GM18861 (cell line): Measurements from ENCODE around the gene ARMC9.
"Not testable (repeated sequence)": the region's sequence is repeated elsewhere in the genome, so short reads cannot be mapped to it uniquely, and the experiment has no call there.

Experiments used
- ATAC-seq: cut with Tn5 transposase; IDR thresholded peaks from one replicate; pipeline ENCODE4 v1.9.1; 2021; ENCODE audit not compliant: unreplicated experiment

ARMC9 gene

DNA sequence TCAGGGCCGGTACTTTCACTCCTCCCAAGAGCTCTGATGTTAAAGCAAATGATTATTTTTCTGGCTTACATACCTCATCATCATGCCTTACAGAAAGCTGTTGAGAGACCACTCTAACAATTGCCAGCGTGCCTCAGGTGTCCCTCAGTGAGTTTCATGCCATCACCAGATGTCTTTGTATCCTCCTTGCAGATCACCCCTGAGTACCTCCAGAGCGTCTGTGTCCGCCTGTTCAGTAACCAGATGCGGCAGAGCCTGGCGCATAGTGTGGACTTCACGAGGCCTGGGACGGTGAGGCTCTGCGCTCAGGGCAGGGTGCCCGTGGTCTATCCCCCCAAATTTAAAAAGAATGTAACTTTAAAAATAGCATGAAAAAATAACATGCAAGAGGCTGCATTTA, 41.3 kb downstream of the ARMC9 start:
- ATAC-seq, result no peak

DNA sequence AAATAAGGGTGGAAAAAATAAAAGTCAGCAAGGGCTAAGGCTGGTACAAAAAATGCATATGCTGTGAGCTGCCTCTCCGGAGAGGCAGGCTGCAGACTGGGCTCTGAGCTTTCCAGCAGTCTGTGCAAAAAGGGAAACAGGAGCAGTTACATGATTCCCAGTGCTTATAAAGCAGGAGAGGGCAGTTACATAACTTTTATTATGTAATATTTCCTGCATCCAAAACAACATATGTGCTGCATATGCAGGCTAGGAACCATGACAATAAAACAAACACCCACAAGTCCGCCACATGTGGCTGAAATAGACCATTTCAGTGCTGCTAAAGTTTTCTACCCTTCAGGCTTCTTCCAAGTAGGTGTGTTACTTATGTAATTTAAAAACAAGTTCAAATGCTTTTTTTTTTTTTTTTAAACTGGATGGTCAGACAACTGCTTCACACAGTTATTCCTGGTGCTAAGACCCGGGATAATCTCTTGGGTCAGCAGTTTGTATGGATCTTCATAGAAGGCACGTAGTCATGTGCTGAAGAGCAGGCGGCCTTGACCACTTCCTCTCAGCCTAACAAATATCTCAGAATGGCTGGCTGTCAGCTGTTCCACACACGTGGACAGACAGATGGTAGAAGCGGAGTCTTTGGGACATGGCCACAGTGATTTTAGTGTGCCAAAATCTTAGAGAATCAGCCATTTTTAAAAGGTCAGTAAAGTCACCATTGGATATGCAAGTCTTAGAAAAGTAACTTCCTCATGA, 43.5 kb downstream of the ARMC9 start:
- no peak for ATAC-seq

DNA sequence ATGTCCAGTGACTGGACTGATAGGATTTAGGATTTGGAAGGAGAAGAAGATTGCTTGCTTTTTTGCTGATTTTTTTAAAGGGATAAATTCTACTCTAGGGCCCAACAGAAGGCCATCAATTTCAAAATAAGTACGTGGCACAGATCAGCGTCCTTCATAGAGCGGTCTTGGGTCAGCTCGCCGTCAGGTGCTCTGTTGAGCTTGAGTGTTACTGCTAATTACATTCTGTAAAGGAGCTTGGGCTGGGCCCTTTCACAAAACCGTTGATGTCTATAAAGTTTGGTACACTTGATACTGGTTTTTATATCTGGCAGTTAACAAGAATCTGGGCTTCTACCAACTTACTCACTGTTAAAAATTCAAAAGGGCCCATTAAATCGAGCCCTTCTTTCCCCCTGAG, 45.4 kb downstream of the ARMC9 start:
- no peak for ATAC-seq

DNA sequence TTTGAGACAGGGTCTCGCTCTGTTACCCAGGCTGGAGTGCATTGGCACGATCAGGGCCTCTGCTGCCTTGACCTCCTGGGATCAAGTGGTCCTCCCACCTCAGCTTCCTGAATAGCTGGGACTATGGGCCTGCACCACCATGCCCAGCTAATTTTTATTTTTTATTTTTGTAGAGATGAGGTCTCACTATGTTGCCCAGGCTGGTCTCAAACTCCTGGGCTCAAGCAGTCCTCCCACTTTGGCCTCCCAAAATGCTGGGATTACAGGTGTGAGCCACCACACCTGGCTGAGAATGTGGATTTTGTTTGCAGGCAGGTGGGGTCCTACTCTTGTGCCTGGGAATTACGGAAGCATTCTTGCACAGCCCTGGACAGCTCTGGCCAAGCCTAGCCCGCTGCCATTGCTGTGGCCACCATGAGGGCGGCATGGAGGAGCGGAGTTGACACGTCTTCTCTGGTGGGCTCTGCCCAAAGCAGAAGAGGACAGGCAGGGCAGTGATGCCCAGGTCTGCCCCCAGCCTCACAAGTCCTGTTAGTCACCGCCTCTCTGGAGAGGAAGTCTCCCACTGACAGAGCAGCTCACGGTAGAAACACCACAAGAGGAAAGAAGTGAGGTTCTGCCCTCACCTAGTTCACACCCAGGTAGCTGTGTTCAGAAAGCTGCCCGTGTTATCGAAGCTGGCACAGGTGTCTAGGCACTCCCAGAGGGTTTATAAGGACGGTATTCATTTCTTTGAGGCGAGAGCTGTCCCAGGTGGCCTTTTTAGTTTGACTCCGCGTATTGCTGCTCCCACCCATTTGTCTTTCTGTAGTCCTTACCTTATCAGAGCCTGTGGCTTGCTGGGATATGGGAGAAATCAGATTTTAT, 46.2 kb downstream of the ARMC9 start:
- no peak for ATAC-seq

- no peak for ATAC-seq
Observed at GRCh38 chr2:231245249-231246094, 47.0 kb downstream of the ARMC9 start.

- no peak for ATAC-seq
Observed at GRCh38 chr2:231246171-231246842, 47.9 kb downstream of the ARMC9 start.

- no peak for ATAC-seq
Observed at GRCh38 chr2:231250146-231250545, 51.7 kb downstream of the ARMC9 start.

GRCh38 chr2:231250698-231251097, 52.3 kb downstream of the ARMC9 start:
- no peak for ATAC-seq

- ATAC-seq, result not testable (repeated sequence)
Observed at GRCh38 chr2:231253292-231253691, 54.9 kb downstream of the ARMC9 start.

DNA sequence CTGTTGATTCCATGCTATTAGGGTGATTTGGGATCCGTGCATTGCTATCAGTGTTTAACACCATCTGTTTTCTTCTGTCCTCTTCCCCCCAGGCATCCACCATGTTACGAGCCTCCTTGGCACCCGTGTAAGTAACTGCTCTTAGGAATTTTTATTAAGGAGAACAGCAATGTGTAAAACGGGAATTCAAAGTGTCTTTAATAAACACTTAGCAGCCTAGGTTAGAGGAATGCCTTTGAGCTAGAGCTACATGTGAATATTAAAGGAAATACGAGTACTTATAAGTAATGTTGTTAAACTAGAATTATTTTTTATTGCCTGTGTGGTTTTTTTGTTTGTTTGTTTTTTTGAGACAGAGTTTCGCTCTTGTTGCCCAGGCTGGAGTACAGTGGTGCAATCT, 58.1 kb downstream of the ARMC9 start:
- no peak for ATAC-seq

- no peak for ATAC-seq
Observed at GRCh38 chr2:231257763-231258162, 59.3 kb downstream of the ARMC9 start.

GRCh38 chr2:231258701-231259100, 60.3 kb downstream of the ARMC9 start:
- no peak for ATAC-seq

- ATAC-seq, result no peak
Observed at GRCh38 chr2:231259104-231259503, 60.7 kb downstream of the ARMC9 start.

DNA sequence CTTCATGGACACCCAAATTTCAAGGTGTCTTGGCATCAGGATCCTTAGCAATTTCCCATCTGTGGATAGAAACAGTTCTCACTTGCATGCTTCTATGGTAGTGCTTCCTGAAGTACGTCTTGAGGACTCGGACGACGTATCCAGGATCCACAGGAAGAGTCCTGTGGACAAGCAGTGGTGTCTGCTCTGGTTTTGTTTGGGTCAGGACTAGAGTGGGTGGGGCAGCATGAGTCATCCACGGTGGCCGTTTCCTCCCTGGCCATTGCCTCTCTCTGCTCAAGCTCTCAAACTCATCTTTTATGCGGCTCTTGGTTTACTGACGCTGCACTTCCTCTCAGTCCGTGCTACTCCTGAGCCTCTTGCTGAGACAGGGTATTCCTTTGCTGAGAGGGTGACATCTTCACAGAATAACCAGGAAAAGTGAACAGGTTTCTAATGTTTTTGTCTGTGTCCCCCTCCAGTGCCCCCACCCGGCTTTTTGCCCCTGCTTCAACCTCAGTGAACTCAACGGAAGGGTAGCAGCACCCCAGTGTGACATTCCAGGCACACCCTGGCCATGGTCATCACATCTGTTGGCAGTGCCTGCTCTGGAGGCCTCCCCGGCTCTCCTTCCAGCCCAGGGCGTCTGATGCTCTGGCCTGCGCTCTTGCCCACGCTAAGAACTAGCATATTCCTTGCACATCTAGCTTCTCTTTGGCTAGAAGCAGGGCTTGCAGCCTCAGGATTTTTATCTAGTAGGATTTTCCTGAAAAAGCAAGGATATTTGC, 62.2 kb downstream of the ARMC9 start:
- no peak for ATAC-seq

GRCh38 chr2:231263118-231263831, 64.8 kb downstream of the ARMC9 start:
- no peak for ATAC-seq

- no peak for ATAC-seq
Observed at GRCh38 chr2:231270221-231271114, 72.0 kb downstream of the ARMC9 start.

DNA sequence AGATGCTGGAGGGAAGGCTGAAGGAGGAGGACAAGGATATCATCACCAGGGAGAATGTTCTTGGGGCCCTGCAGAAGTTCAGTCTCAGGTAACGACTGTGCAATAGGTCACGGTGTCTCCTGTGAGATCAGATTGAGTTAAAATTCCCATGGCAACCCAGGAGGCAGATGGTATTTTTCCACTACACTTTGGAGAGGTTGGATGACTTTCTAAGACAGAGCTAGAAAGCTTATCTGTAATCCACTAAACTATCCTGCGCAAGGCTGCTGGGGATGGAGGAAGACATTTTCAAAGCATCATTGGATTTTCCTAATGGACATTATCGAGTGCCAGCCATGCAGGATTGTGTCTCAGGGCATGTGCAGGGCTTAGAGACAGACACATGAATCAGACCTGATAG, 74.6 kb downstream of the ARMC9 start:
- no peak for ATAC-seq

DNA sequence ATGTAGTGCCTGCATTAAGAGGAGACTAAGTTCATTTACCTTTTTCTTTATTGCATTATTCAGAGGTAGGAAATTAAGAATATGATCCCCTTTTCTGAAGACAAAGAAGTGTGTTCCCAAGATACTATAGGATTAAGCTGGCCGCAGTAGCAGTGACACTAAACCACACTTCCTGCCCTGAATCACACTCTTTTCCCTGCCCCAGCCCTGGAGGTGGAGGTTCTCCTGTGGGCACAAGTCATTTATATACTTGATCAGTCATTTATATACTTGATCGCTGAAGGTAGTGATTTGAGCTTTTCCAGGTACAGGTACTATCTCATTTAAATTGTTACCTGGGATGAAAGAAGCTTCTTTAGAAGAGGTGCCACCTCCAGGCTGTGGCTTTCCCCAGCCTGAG, 78.6 kb downstream of the ARMC9 start:
- ATAC-seq, result no peak
